Neural cell (in vitro differentiated cells): Measurements from ENCODE around the gene ZNF736. TPM values are rescaled to one million over a fixed set of nuclear protein-coding genes. Genes with fewer than 3 reads are reported as not detected.

ENCODE experiments used
- H2AFZ ChIP-seq: fragments of 200-600, 300-800 bp; sonication (generic), shearing (Covaris generic); 2 replicates; pipeline ENCODE4 v1.6.0; 2014; ENCODE audit warnings: low read depth, mild to moderate bottlenecking, antibody characterized with exemption, low read length, moderate library complexity
- H3F3A ChIP-seq: fragments of 200-600 bp; shearing (Covaris generic); 2 replicates; pipeline ENCODE4 v1.6.1; 2016; ENCODE audit warnings: mild to moderate bottlenecking, moderate library complexity, mixed read lengths, antibody characterized with exemption, low read length; ENCODE audit not compliant: insufficient read depth, poor library complexity, severe bottlenecking
- H3K27ac ChIP-seq: fragments of 200-600, 300-800 bp; sonication (generic), shearing (Covaris generic); 2 replicates; pipeline ENCODE4 v1.5.1; 2014; ENCODE audit warnings: mild to moderate bottlenecking, low read length, moderate library complexity
- H3K27me3 ChIP-seq: fragments of 300-800, 200-600 bp; sonication (generic), shearing (Covaris generic); 2 replicates; pipeline ENCODE4 v1.6.0; 2014; ENCODE audit warnings: mild to moderate bottlenecking, low read depth, low read length, moderate library complexity; ENCODE audit not compliant: insufficient read depth
- H3K36me3 ChIP-seq: fragments of 300-800, 200-600 bp; sonication (generic), shearing (Covaris generic); 2 replicates; pipeline ENCODE4 v1.5.1; 2014; ENCODE audit warnings: mild to moderate bottlenecking, antibody characterized with exemption, low read length, moderate library complexity; ENCODE audit not compliant: insufficient read depth
- H3K4me2 ChIP-seq: fragments of 300-800, 200-600 bp; sonication (generic), shearing (Covaris generic); 2 replicates; pipeline ENCODE4 v1.6.0; 2014; ENCODE audit warnings: mild to moderate bottlenecking, low read length
- H3K4me3 ChIP-seq: fragments of 300-800, 200-600 bp; sonication (generic), shearing (Covaris generic); 2 replicates; pipeline ENCODE4 v1.5.1; 2014; ENCODE audit warnings: mild to moderate bottlenecking, low read length, moderate library complexity
- H3K79me2 ChIP-seq: fragments of 200-600 bp; shearing (Covaris generic); replicated peaks from 2 replicates; pipeline ENCODE4 v1.6.0; 2014; ENCODE audit warnings: mild to moderate bottlenecking, low read length, moderate library complexity; ENCODE audit not compliant: insufficient read depth
- H3K9ac ChIP-seq: fragments of 300-800, 200-600 bp; sonication (generic), shearing (Covaris generic); 2 replicates; pipeline ENCODE4 v1.6.1; 2016; ENCODE audit warnings: mild to moderate bottlenecking, low read length, mixed read lengths
- H3K9me2 ChIP-seq: fragments of 200-600 bp; shearing (Covaris generic); 2 replicates; pipeline ENCODE4 v1.6.1; 2016; ENCODE audit warnings: mild to moderate bottlenecking, low read length, mixed read lengths; ENCODE audit not compliant: insufficient read depth
- H3K9me3 ChIP-seq: fragments of 200-600, 300-800 bp; sonication (generic), shearing (Covaris generic); 2 replicates; pipeline ENCODE4 v1.6.1; 2016; ENCODE audit warnings: mild to moderate bottlenecking, mixed run types, low read length, moderate library complexity, mixed read lengths
- H4K20me1 ChIP-seq: fragments of 200-600 bp; shearing (Covaris generic); 2 replicates; pipeline ENCODE4 v1.6.1; 2016; ENCODE audit warnings: mild to moderate bottlenecking, mixed run types; ENCODE audit not compliant: insufficient read depth
- EP300 ChIP-seq: fragments of 450-650 bp; conservative IDR thresholded peaks from 2 replicates; pipeline ENCODE4 v1.6.1; 2014; ENCODE audit warnings: antibody characterized with exemption, mild to moderate bottlenecking, moderate library complexity; ENCODE audit not compliant: poor library complexity, severe bottlenecking
- EZH2 ChIP-seq: fragments of 200-600, 300-800 bp; shearing (Covaris generic), sonication (generic); IDR thresholded peaks from 2 replicates; pipeline ENCODE4 v1.6.1; 2014; ENCODE audit warnings: antibody characterized with exemption, low read length, borderline replicate concordance, mild to moderate bottlenecking; ENCODE audit not compliant: insufficient read depth, poor library complexity, severe bottlenecking
- MXI1 ChIP-seq: fragments of 450-650 bp; conservative IDR thresholded peaks from 2 replicates; pipeline ENCODE4 v1.6.1; 2014; ENCODE audit warnings: antibody characterized with exemption, mild to moderate bottlenecking; ENCODE audit not compliant: poor library complexity, severe bottlenecking
- POLR2AphosphoS5 ChIP-seq: IDR thresholded peaks from 2 replicates; pipeline ENCODE4 v1.6.1; 2012
- RAD21 ChIP-seq: fragments of 450-650 bp; conservative IDR thresholded peaks from 2 replicates; pipeline ENCODE4 v1.6.1; 2014; ENCODE audit warnings: antibody characterized with exemption, mild to moderate bottlenecking, moderate library complexity
- SMC3 ChIP-seq: fragments of 450-650 bp; conservative IDR thresholded peaks from 2 replicates; pipeline ENCODE4 v1.6.1; 2014; ENCODE audit warnings: antibody characterized with exemption, mild to moderate bottlenecking, moderate library complexity; ENCODE audit not compliant: poor library complexity
- TAF1 ChIP-seq: IDR thresholded peaks from 2 replicates; pipeline ENCODE4 v1.6.1; 2012; ENCODE audit warnings: low read depth
- polyA plus RNA-seq: library from polyadenylated mRNA; depleted of rRNA; stranded (reverse); fragments of >200 nt; gene quantifications from 2 replicates; pipeline ENCODE4 v1.2.3, GENCODE V29; 2014
- TF ChIP-seq, protein P1 (sequence below): fragments of 450-650 bp; IDR thresholded peaks from 2 replicates; pipeline ENCODE4 v1.5.1; 2014; ENCODE audit warnings: antibody characterized with exemption, mild to moderate bottlenecking, moderate library complexity; ENCODE audit not compliant: poor library complexity, severe bottlenecking
- TF ChIP-seq, protein P2 (sequence below): IDR thresholded peaks from 2 replicates; pipeline ENCODE4 v1.6.1; 2012; ENCODE audit warnings: borderline replicate concordance

The ZNF736 gene
- polyA plus RNA-seq, 1 donor from 2014 or later, result 1.7 TPM

DNA sequence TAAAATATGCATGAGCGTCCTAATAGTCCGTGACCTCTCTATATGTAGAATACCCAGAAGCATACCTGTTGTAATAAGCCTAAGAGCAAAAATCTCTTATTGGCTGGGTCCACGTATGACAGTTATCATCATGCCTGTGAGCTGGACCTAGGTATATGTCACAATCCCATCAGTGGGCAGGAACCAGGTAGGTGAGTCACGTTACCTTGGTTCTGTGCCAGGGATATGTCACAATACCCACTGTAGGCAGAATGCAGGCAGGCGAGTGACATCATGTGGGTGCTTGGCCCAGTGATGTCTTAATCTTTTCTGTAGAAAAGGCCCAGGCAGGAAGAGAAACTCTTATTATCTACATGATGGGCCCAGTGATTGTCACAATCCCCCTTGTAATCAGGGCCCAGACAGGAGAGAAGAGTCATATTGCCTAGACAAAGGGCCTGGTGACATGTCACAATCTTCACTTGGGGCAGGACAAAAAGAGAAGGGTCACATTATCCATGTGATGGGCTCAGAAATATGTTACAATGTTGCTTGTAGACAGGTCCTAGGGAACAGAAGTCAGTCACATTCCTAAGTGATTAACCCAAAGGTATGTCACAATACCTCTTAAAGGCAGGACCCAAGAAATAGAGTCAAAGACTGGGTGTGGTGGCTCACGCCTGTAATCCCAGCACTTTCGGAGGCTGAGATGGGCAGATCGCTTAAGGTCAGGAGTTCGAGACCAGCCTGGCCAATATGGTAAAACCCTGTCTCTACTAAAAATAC lies 12.9 kb upstream of the ZNF736 start:
- no peaks in the 10 kb centered on the region for H3K27me3 ChIP-seq
- H3K79me2 ChIP-seq, result no peaks in the 10 kb centered on the region
- no peak overlapping the region for H3K4me2 ChIP-seq
- no peaks in the 10 kb centered on the region for H3K36me3 ChIP-seq
- peaks cover 2% of the 10 kb centered on the region for H3K9me3 ChIP-seq
- no peaks in the 10 kb centered on the region for H3F3A ChIP-seq
- TF ChIP-seq MXI1 (no peak), EP300 (no peak), POLR2AphosphoS5 (no peak), TAF1 (no peak), EZH2 (no peak), RAD21 (no peak), SMC3 (no peak)
- TF ChIP-seq, protein P1, sequence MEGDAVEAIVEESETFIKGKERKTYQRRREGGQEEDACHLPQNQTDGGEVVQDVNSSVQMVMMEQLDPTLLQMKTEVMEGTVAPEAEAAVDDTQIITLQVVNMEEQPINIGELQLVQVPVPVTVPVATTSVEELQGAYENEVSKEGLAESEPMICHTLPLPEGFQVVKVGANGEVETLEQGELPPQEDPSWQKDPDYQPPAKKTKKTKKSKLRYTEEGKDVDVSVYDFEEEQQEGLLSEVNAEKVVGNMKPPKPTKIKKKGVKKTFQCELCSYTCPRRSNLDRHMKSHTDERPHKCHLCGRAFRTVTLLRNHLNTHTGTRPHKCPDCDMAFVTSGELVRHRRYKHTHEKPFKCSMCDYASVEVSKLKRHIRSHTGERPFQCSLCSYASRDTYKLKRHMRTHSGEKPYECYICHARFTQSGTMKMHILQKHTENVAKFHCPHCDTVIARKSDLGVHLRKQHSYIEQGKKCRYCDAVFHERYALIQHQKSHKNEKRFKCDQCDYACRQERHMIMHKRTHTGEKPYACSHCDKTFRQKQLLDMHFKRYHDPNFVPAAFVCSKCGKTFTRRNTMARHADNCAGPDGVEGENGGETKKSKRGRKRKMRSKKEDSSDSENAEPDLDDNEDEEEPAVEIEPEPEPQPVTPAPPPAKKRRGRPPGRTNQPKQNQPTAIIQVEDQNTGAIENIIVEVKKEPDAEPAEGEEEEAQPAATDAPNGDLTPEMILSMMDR, result no peak
- TF ChIP-seq, protein P2, sequence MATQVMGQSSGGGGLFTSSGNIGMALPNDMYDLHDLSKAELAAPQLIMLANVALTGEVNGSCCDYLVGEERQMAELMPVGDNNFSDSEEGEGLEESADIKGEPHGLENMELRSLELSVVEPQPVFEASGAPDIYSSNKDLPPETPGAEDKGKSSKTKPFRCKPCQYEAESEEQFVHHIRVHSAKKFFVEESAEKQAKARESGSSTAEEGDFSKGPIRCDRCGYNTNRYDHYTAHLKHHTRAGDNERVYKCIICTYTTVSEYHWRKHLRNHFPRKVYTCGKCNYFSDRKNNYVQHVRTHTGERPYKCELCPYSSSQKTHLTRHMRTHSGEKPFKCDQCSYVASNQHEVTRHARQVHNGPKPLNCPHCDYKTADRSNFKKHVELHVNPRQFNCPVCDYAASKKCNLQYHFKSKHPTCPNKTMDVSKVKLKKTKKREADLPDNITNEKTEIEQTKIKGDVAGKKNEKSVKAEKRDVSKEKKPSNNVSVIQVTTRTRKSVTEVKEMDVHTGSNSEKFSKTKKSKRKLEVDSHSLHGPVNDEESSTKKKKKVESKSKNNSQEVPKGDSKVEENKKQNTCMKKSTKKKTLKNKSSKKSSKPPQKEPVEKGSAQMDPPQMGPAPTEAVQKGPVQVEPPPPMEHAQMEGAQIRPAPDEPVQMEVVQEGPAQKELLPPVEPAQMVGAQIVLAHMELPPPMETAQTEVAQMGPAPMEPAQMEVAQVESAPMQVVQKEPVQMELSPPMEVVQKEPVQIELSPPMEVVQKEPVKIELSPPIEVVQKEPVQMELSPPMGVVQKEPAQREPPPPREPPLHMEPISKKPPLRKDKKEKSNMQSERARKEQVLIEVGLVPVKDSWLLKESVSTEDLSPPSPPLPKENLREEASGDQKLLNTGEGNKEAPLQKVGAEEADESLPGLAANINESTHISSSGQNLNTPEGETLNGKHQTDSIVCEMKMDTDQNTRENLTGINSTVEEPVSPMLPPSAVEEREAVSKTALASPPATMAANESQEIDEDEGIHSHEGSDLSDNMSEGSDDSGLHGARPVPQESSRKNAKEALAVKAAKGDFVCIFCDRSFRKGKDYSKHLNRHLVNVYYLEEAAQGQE, result no peak
- no peak overlapping the region for H3K27ac ChIP-seq
- no peaks in the 10 kb centered on the region for H3K9me2 ChIP-seq
- H3K9ac ChIP-seq, result no peak overlapping the region
- no peak overlapping the region for H3K4me3 ChIP-seq
- H2AFZ ChIP-seq, result no peak overlapping the region
- H4K20me1 ChIP-seq, result no peaks in the 10 kb centered on the region

DNA sequence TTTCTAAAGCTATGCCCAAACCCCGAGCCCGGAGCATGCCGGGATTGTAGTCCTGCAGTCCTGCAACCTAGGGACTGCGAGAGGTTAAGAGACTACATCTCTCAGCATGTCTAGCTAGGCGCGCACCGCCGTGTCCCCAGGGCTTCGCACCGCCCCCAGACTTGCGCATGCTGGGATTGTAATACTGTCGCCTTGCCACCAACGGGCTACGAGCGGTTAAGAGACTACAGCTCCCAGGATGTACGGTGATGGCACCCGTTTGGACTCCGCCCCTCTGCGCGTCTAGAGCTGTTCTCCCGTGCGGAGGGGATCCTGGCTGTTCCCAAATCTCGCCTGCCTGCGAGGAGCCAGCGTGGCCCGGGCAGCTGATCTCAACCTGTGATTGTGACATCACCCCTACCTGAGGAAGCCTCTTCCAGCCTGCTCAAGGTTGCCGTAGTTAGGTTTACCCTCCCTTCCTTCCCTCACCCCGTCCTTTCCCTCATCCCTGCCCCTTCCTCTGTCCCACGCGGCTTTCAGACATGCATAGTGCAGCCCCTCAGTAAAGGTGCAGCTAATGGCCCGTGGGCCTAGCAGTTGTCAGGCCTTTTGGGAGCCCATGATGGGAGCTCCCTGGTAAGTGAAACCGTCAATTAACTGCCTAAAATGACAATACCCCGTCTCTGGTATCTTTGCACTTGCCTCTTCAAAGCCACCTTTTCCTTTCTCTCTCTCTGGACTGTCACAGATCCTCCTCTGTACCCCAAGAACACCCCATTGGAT lies 6.3 kb upstream of the ZNF736 start:
- Histone ChIP-seq H3F3A (no peaks in the 10 kb centered on the region), H3K9me3 (no peaks in the 10 kb centered on the region), H3K9me2 (no peaks in the 10 kb centered on the region), H3K27ac (no peak overlapping the region), H3K4me3 (no peak overlapping the region), H2AFZ (no peak overlapping the region), H3K9ac (no peak overlapping the region), H3K79me2 (no peaks in the 10 kb centered on the region), H3K4me2 (no peak overlapping the region), H4K20me1 (no peaks in the 10 kb centered on the region), H3K36me3 (no peaks in the 10 kb centered on the region), H3K27me3 (no peaks in the 10 kb centered on the region)
- TF ChIP-seq POLR2AphosphoS5 (no peak), EP300 (no peak), EZH2 (no peak), TAF1 (no peak), RAD21 (no peak), SMC3 (no peak), MXI1 (no peak)
- TF ChIP-seq, protein P1, result no peak
- TF ChIP-seq, protein P2, result no peak
